HepG2 (cell line): Measurements from ENCODE around the gene PDZD7. TPM values are rescaled to one million over a fixed set of nuclear protein-coding genes. Genes with fewer than 3 reads are reported as not detected.

ENCODE experiments used
- ELF4 ChIP-seq: sonication (generic); formaldehyde crosslinking; IDR thresholded peaks from 2 replicates; pipeline ENCODE4 v1.5.0; 2020; ENCODE audit warnings: missing genetic modification reagents, mild to moderate bottlenecking, moderate library complexity, borderline replicate concordance
- ERF ChIP-seq: IDR thresholded peaks from 2 replicates; pipeline ENCODE4 v1.6.1; 2018; ENCODE audit warnings: missing biosample characterization, missing genetic modification reagents
- FOXM1 ChIP-seq: sonication (generic); formaldehyde crosslinking; IDR thresholded peaks from 2 replicates; pipeline ENCODE4 v1.5.0; 2020; ENCODE audit warnings: missing genetic modification reagents
- HES4 ChIP-seq: sonication (generic); formaldehyde crosslinking; IDR thresholded peaks from 2 replicates; pipeline ENCODE4 v1.9.0; 2021; ENCODE audit warnings: mild to moderate bottlenecking, missing genetic modification reagents, borderline replicate concordance
- HOMEZ ChIP-seq: IDR thresholded peaks from 2 replicates; pipeline ENCODE4 v1.6.1; 2016; ENCODE audit warnings: low read depth
- IKZF4 ChIP-seq: sonication (generic); formaldehyde crosslinking; IDR thresholded peaks from 2 replicates; pipeline ENCODE4 v1.5.1; 2020; ENCODE audit warnings: borderline replicate concordance, mild to moderate bottlenecking, low read depth, missing genetic modification reagents; ENCODE audit errors: not compliant biosample characterization
- ISX ChIP-seq: sonication (generic); formaldehyde crosslinking; conservative IDR thresholded peaks from 2 replicates; pipeline ENCODE4 v1.5.0; 2020; ENCODE audit warnings: missing genetic modification reagents
- PHF20 ChIP-seq: sonication (generic); formaldehyde crosslinking; IDR thresholded peaks from 2 replicates; pipeline ENCODE4 v1.5.0; 2020; ENCODE audit warnings: mild to moderate bottlenecking, missing genetic modification reagents
- PHF21A ChIP-seq: sonication (generic); formaldehyde crosslinking; IDR thresholded peaks from 2 replicates; pipeline ENCODE4 v1.5.0; 2020; ENCODE audit warnings: mild to moderate bottlenecking, missing genetic modification reagents
- PLRG1 ChIP-seq: fragments of 450-650 bp; conservative IDR thresholded peaks from 2 replicates; pipeline ENCODE4 v1.6.1; 2016
- PRMT3 ChIP-seq: sonication (generic); formaldehyde crosslinking; IDR thresholded peaks from 2 replicates; pipeline ENCODE4 v1.8.1; 2022; ENCODE audit warnings: low read depth, mild to moderate bottlenecking, moderate library complexity, missing genetic modification reagents, borderline replicate concordance
- REST ChIP-seq, 2 experiments: IDR thresholded peaks; 2 replicates each; pipeline ENCODE4 v1.6.1; 2011 to 2012; ENCODE audit warnings: low read length in 2 of 2, borderline replicate concordance in 1 of 2, low read depth in 1 of 2, mild to moderate bottlenecking in 1 of 2, moderate library complexity in 1 of 2
- SPEN ChIP-seq: sonication (generic); formaldehyde crosslinking; IDR thresholded peaks from 2 replicates; pipeline ENCODE4 v1.5.1; 2020; ENCODE audit warnings: low read depth, mild to moderate bottlenecking, missing genetic modification reagents
- SSRP1 ChIP-seq: IDR thresholded peaks from 2 replicates; pipeline ENCODE4 v1.6.1; 2016; ENCODE audit warnings: control low read depth
- ZFP36L2 ChIP-seq: sonication (generic); formaldehyde crosslinking; IDR thresholded peaks from 2 replicates; pipeline ENCODE4 v1.4.0; 2020; ENCODE audit warnings: missing genetic modification reagents
- ZFP37 ChIP-seq: sonication (generic); formaldehyde crosslinking; IDR thresholded peaks from 2 replicates; pipeline ENCODE4 v1.4.0; 2020; ENCODE audit warnings: missing genetic modification reagents, borderline replicate concordance
- ZNF3 ChIP-seq: IDR thresholded peaks from 2 replicates; pipeline ENCODE4 v1.7.0; 2017; ENCODE audit warnings: inconsistent platforms
- ZNF430 ChIP-seq: sonication (generic); formaldehyde crosslinking; IDR thresholded peaks from 2 replicates; pipeline ENCODE4 v1.9.0; 2021; ENCODE audit warnings: mild to moderate bottlenecking, missing genetic modification reagents
- ZNF7 ChIP-seq: IDR thresholded peaks from 2 replicates; pipeline ENCODE4 v1.6.1; 2016; ENCODE audit warnings: missing biosample characterization, missing genetic modification reagents
- ZNF772 ChIP-seq: sonication (generic); formaldehyde crosslinking; IDR thresholded peaks from 2 replicates; pipeline ENCODE4 v1.5.0; 2020; ENCODE audit warnings: mild to moderate bottlenecking, missing genetic modification reagents
- polyA plus RNA-seq, 8 experiments: library from polyadenylated mRNA; depleted of rRNA in 3 of 8; stranded (reverse) in 7 of 8; unstranded in 1 of 8; fragments of >200 nt; fragmentation: Illumina TruSeq in 4 of 8; extraction: Trizol in 4 of 8; gene quantifications; 2 replicates each; pipeline versions ENCODE4 v1.2.1 to v1.2.3, GENCODE V29; 2011 to 2016; ENCODE audit warnings: low read depth in 4 of 8, missing spikeins in 1 of 8, mixed read lengths in 1 of 8; ENCODE audit not compliant: insufficient read depth in 1 of 8
- total RNA-seq, 5 experiments: library from RNA; depleted of rRNA; stranded (reverse); fragments of >200 nt; fragmentation: Illumina TruSeq; extraction: Trizol; gene quantifications; 2 replicates each; pipeline ENCODE4 v1.2.3, GENCODE V29; 2016; ENCODE audit warnings: low read depth in 1 of 5
- TF ChIP-seq, protein P1 (sequence below): sonication (generic); formaldehyde crosslinking; IDR thresholded peaks from 2 replicates; pipeline ENCODE4 v1.4.0; 2020; ENCODE audit warnings: missing genetic modification reagents
- TF ChIP-seq, protein P2 (sequence below): sonication (generic); formaldehyde crosslinking; IDR thresholded peaks from 2 replicates; pipeline ENCODE4 v1.8.0; 2022; ENCODE audit warnings: missing genetic modification reagents, mild to moderate bottlenecking, borderline replicate concordance

Gene PDZD7
- total and polyA plus RNA-seq, 2 of the 13 experiments (the other 11 are each of a cell fraction or from before 2014, with no cell fraction given), result 0.58 to 0.73 TPM

DNA sequence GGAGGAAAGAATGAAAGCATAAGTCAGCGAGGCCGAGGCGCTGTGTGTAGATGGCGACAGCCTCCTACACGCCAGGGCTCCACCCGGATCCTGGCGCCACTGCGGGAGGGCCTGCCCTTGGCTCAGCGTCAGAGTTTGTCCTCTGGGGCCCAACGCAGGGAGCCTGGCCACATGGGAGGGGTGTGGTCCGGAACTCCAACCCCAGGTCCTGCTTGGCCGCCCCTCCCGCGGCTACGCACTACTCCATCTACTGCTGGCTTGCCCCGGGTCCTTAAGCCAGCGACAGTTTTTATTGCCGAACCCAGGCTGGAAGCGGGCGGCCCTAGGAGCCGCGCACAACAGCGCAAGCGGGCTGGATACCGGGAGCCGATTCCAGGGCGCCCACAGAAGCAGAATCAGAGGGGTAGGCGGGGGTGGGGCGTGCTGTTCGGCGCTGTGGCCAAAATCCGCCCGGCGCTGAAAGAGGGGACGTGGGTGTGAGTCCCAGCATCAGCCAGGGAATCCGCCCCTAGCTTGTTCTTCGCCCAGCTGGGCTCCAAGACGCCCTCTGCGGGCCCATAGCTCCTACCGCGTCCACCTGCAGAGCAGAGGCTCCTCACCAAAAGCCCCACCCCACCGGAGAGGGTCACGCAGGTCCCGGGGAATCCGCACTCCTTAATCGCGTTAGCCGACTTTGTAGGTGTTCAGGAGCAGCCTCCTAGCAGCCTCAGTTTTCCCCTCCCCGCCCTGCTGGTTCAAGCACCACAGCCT lies 35.4 kb upstream of the PDZD7 start (continued):
- TF ChIP-seq, protein P1, sequence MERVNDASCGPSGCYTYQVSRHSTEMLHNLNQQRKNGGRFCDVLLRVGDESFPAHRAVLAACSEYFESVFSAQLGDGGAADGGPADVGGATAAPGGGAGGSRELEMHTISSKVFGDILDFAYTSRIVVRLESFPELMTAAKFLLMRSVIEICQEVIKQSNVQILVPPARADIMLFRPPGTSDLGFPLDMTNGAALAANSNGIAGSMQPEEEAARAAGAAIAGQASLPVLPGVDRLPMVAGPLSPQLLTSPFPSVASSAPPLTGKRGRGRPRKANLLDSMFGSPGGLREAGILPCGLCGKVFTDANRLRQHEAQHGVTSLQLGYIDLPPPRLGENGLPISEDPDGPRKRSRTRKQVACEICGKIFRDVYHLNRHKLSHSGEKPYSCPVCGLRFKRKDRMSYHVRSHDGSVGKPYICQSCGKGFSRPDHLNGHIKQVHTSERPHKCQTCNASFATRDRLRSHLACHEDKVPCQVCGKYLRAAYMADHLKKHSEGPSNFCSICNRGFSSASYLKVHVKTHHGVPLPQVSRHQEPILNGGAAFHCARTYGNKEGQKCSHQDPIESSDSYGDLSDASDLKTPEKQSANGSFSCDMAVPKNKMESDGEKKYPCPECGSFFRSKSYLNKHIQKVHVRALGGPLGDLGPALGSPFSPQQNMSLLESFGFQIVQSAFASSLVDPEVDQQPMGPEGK (CRISPR knock-in tag), result peak; percentile 98
- TF ChIP-seq ERF (CRISPR knock-in tag) (no peak; the same call in 1 of the 2 replicates), PHF20 (CRISPR knock-in tag) (peak; percentile 48; the same call in 1 of the 2 replicates), HOMEZ (no peak), ZNF772 (CRISPR knock-in tag) (peak; percentile 70; the same call in 1 of the 2 replicates), SPEN (CRISPR knock-in tag) (peak; percentile 76), HES4 (CRISPR knock-in tag) (0 out of 2 replicates have a peak, but pooled peaks have one; percentile 4), IKZF4 (CRISPR knock-in tag) (no peak), ELF4 (CRISPR knock-in tag) (no peak), PLRG1 (no peak), ZNF7 (CRISPR knock-in tag) (0 out of 2 replicates have a peak, but pooled peaks have one; percentile 36), ZNF3 (no peak), ZNF430 (CRISPR knock-in tag) (0 out of 2 replicates have a peak, but pooled peaks have one; percentile 13), ZFP36L2 (CRISPR knock-in tag) (no peak), PHF21A (CRISPR knock-in tag) (peak; percentile 89), FOXM1 (no peak), ZFP37 (no peak), REST (IDR thresholded peaks at IDR 0.05; ENCODE audit: borderline replicate concordance in 1 of 2, low read depth in 1 of 2, low read length in 2 of 2) (peak in 1 of 2 experiments; percentile 21; a peak in 1 of 4 replicates), ISX (CRISPR knock-in tag) (no peak), PRMT3 (CRISPR knock-in tag) (no peak), SSRP1 (CRISPR knock-in tag) (no peak)
- TF ChIP-seq, protein P2, sequence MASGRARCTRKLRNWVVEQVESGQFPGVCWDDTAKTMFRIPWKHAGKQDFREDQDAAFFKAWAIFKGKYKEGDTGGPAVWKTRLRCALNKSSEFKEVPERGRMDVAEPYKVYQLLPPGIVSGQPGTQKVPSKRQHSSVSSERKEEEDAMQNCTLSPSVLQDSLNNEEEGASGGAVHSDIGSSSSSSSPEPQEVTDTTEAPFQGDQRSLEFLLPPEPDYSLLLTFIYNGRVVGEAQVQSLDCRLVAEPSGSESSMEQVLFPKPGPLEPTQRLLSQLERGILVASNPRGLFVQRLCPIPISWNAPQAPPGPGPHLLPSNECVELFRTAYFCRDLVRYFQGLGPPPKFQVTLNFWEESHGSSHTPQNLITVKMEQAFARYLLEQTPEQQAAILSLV (CRISPR knock-in tag), result peak; percentile 71; the same call in 1 of the 2 replicates
